C4-2B (cell line): ENCODE data around the gene MYH11.

Experiments
- CTCF ChIP-seq: fragments of 450-650 bp; conservative IDR thresholded peaks from 2 replicates; pipeline ENCODE4 v1.5.1; 2017; ENCODE audit warnings: mild to moderate bottlenecking
- ZFX ChIP-seq: fragments of 450-650 bp; IDR thresholded peaks from 2 replicates; pipeline ENCODE4 v1.6.1; 2017

GRCh38 chr16:15897121-15897780 lies 40.4 kb upstream of the MYH11 start:
- TF ChIP-seq CTCF (no peak), ZFX (no peak)
